A673 (cell line): ENCODE data around the gene SYCE1.

ENCODE experiments used
- CTCF ChIP-seq: fragments of 300-800, 200-600 bp; sonication (generic); conservative IDR thresholded peaks from 2 replicates; pipeline ENCODE4 v1.5.1; 2017; ENCODE audit warnings: low read depth, mild to moderate bottlenecking, antibody characterized with exemption, low read length, moderate library complexity, mixed read lengths
- EZH2 ChIP-seq: fragments of 200-600 bp; sonication (generic); IDR thresholded peaks from 2 replicates; pipeline ENCODE4 v1.6.1; 2017; ENCODE audit warnings: borderline replicate concordance, low read depth, mild to moderate bottlenecking, mixed read lengths, antibody characterized with exemption, low read length; ENCODE audit not compliant: poor library complexity, severe bottlenecking

DNA sequence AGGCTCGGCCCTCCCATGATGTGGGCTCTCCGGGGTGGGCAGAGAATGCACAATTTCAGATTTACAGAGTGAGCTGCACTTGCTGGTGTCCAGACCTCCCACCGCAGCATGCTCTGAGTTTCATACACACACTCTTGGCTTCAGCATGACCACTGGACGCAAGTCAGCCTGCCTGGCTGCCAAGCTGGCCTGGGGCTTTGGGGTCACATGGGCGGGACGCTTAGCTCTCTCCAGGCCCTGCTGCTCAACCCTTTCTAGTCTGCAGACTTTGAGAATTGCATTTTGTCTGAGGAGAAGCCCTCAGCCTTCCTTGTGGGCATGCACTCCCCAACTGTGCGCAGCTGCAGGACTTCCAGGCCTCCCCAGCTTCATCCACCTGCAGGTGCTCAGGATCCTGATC lies 32.5 kb downstream of the SYCE1 start:
- no peak for TF ChIP-seq CTCF
- no peak for TF ChIP-seq EZH2
